K562 (cell line): ENCODE measurements around the gene FAAH. TPM values are rescaled to one million over a fixed set of nuclear protein-coding genes. Genes with fewer than 3 reads are reported as not detected.

Experiments used
- C11orf30 ChIP-seq: fragments of 450-650 bp; IDR thresholded peaks from 2 replicates; pipeline ENCODE4 v1.6.1; 2016; ENCODE audit warnings: low read depth, mild to moderate bottlenecking
- CEBPZ ChIP-seq: fragments of 150-350 bp; IDR thresholded peaks from 2 replicates; pipeline ENCODE4 v1.6.1; 2014; ENCODE audit warnings: low read depth, mild to moderate bottlenecking, low read length, borderline replicate concordance
- E2F1 ChIP-seq: sonication (generic); formaldehyde crosslinking; IDR thresholded peaks from 2 replicates; pipeline ENCODE4 v1.8.1; 2023; ENCODE audit warnings: mild to moderate bottlenecking, missing genetic modification reagents, moderate library complexity
- E2F3 ChIP-seq: fragments of 250-450 bp; sonication (Bioruptor Pico); IDR thresholded peaks from 2 replicates; pipeline ENCODE4 v1.4.0; 2020; ENCODE audit warnings: mild to moderate bottlenecking
- ELF2 ChIP-seq: fragments of 250-450 bp; sonication (Bioruptor Pico); IDR thresholded peaks from 2 replicates; pipeline ENCODE4 v1.5.0; 2021; ENCODE audit warnings: mild to moderate bottlenecking
- FUS ChIP-seq: fragments of 200-400 bp; formaldehyde crosslinking; optimal IDR thresholded peaks from 2 replicates; pipeline ENCODE3; 2017; ENCODE audit warnings: low read depth, low read length
- MLLT1 ChIP-seq, 2 experiments: fragments of 450-650 bp; IDR thresholded peaks; 2 replicates each; pipeline ENCODE4 v1.6.1; 2016
- NR2C1 ChIP-seq, 2 experiments: fragments of 450-650 bp; IDR thresholded peaks; 2 replicates each; pipeline ENCODE4 v1.6.1; 2017; ENCODE audit warnings: mild to moderate bottlenecking in 2 of 2, antibody characterized with exemption in 1 of 2, inconsistent platforms in 1 of 2, missing compliant biosample characterization in 1 of 2, missing genetic modification characterization in 1 of 2
- OTX1 ChIP-seq: fragments of 450-650 bp; formaldehyde crosslinking; IDR thresholded peaks from 2 replicates; pipeline ENCODE4 v1.4.0; 2022; ENCODE audit warnings: mild to moderate bottlenecking
- RBM15 ChIP-seq: fragments of 200-400 bp; formaldehyde crosslinking; IDR thresholded peaks from 2 replicates; pipeline ENCODE4 v1.6.1; 2018; ENCODE audit warnings: mild to moderate bottlenecking, low read length, moderate library complexity; ENCODE audit not compliant: insufficient read depth
- SNRNP70 ChIP-seq: fragments of 200-400 bp; formaldehyde crosslinking; optimal IDR thresholded peaks from 2 replicates; pipeline ENCODE3; 2017; ENCODE audit warnings: low read depth, low read length
- TAF15 ChIP-seq: fragments of 200-400 bp; formaldehyde crosslinking; IDR thresholded peaks from 2 replicates; pipeline ENCODE4 v1.6.1; 2017; ENCODE audit warnings: mild to moderate bottlenecking, low read depth, low read length, moderate library complexity
- THAP12 ChIP-seq: fragments of 250-450 bp; sonication (Bioruptor Pico); IDR thresholded peaks from 2 replicates; pipeline ENCODE4 v1.9.0; 2021; ENCODE audit warnings: mild to moderate bottlenecking, inconsistent platforms
- TSC22D4 ChIP-seq: fragments of 450-650 bp; IDR thresholded peaks from 2 replicates; pipeline ENCODE4 v1.6.1; 2016; ENCODE audit warnings: missing genetic modification characterization, missing biosample characterization, control low read depth
- YBX1 ChIP-seq: fragments of 450-650 bp; IDR thresholded peaks from 2 replicates; pipeline ENCODE4 v1.7.1; 2016; ENCODE audit warnings: mild to moderate bottlenecking
- ZFX ChIP-seq: sonication (generic); formaldehyde crosslinking; IDR thresholded peaks from 2 replicates; pipeline ENCODE4 v1.8.0; 2022; ENCODE audit warnings: mild to moderate bottlenecking, missing genetic modification reagents, moderate library complexity
- polyA plus RNA-seq, 8 experiments: library from polyadenylated mRNA; depleted of rRNA in 4 of 8; stranded (reverse) in 5 of 8; unstranded in 3 of 8; fragments of >200 nt; fragmentation: Nextera tagmentation in 2 of 8; fragmentation: Illumina TruSeq in 1 of 8; extraction: Ambion mirVana in 2 of 8; extraction: Trizol in 1 of 8; gene quantifications; 2 replicates each; pipeline versions ENCODE4 v1.2.1 to v1.2.3, GENCODE V29; 2011 to 2014; ENCODE audit warnings: inconsistent platforms in 1 of 8, missing spikeins in 1 of 8
- total RNA-seq, 7 experiments: library from RNA; depleted of rRNA in 6 of 7; stranded (reverse); fragments of >200 nt in 6 of 7; fragmentation: Illumina TruSeq in 2 of 7; extraction: Trizol in 2 of 7; gene quantifications; 2 replicates each; pipeline versions ENCODE4 v1.2.1 to v1.2.3, GENCODE V29; 2011 to 2021; ENCODE audit warnings: low replicate concordance in 1 of 7
- TF ChIP-seq, protein P1 (sequence below), 2 experiments: fragments of 450-650 bp; conservative IDR thresholded peaks; 2 replicates each; pipeline ENCODE4 v1.6.1; 2017; ENCODE audit warnings: mild to moderate bottlenecking in 2 of 2, moderate library complexity in 2 of 2

Gene FAAH
- total and polyA plus RNA-seq, 9 of the 15 experiments (the other 6 are each of a cell fraction or from before 2014, with no cell fraction given): 0.06 to 1.1 (median 0.32) TPM

- TF ChIP-seq, protein P1, sequence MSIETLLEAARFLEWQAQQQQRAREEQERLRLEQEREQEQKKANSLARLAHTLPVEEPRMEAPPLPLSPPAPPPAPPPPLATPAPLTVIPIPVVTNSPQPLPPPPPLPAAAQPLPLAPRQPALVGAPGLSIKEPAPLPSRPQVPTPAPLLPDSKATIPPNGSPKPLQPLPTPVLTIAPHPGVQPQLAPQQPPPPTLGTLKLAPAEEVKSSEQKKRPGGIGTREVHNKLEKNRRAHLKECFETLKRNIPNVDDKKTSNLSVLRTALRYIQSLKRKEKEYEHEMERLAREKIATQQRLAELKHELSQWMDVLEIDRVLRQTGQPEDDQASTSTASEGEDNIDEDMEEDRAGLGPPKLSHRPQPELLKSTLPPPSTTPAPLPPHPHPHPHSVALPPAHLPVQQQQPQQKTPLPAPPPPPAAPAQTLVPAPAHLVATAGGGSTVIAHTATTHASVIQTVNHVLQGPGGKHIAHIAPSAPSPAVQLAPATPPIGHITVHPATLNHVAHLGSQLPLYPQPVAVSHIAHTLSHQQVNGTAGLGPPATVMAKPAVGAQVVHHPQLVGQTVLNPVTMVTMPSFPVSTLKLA (conservative IDR thresholded peaks at IDR 0.05): no peak
- no peak for TF ChIP-seq E2F3 (CRISPR knock-in tag)
- no peak for TF ChIP-seq THAP12 (CRISPR knock-in tag)
- TF ChIP-seq CEBPZ: no peak
- TF ChIP-seq ELF2: no peak
- no peak for TF ChIP-seq ZFX (CRISPR knock-in tag)
- no peak for TF ChIP-seq E2F1 (CRISPR knock-in tag)
- no peak for TF ChIP-seq OTX1 (CRISPR knock-in tag)
- no peak for TF ChIP-seq SNRNP70
- TF ChIP-seq MLLT1 (IDR thresholded peaks at IDR 0.05): no peak
- TF ChIP-seq NR2C1 (IDR thresholded peaks at IDR 0.05): no peak
- 0 out of 2 replicates have a peak, but pooled peaks have one; percentile 35 for TF ChIP-seq NR2C1 (tag; IDR thresholded peaks at IDR 0.05)
- TF ChIP-seq RBM15: no peak
- TF ChIP-seq TAF15: no peak
- no peak for TF ChIP-seq C11orf30
- TF ChIP-seq YBX1: no peak
- TF ChIP-seq TSC22D4 (tag): no peak
- no peak for TF ChIP-seq FUS
Measured at GRCh38 chr1:46449223-46450159, 55.4 kb downstream of the FAAH start (continued).
